SK-N-MC (cell line): Measurements from ENCODE around the gene ANKRD11.

Experiments
- DNase-seq: peaks from one replicate; pipeline ENCODE4 v3.0.0-alpha.2; 2011; ENCODE audit warnings: low read depth, low spot score
- H3K27ac ChIP-seq: fragments of 200-600 bp; sonication (generic); 2 replicates; pipeline ENCODE4 v1.5.1; 2016; ENCODE audit warnings: mixed run types
- H3K36me3 ChIP-seq: fragments of 200-600 bp; sonication (generic); 2 replicates; pipeline ENCODE4 v1.6.1; 2017; ENCODE audit warnings: antibody characterized with exemption, low read length, mixed read lengths; ENCODE audit not compliant: insufficient read depth
- H3K4me3 ChIP-seq: fragments of 200-600 bp; sonication (generic); 2 replicates; pipeline ENCODE4 v1.5.1; 2016
- H3K9ac ChIP-seq: fragments of 200-600 bp; sonication (generic); 2 replicates; pipeline ENCODE4 v1.8.0; 2017; ENCODE audit warnings: mixed run types, mixed read lengths; ENCODE audit not compliant: insufficient read length
- H3K9me3 ChIP-seq: fragments of 200-600 bp; sonication (generic); 2 replicates; pipeline ENCODE4 v1.6.1; 2017; ENCODE audit warnings: low read depth, mild to moderate bottlenecking, antibody characterized with exemption, low read length, moderate library complexity, mixed read lengths
- EZH2 ChIP-seq: fragments of 200-600 bp; sonication (generic); IDR thresholded peaks from one replicate; pipeline ENCODE4 v1.6.1; 2017; ENCODE audit warnings: antibody characterized with exemption
- FOXP2 ChIP-seq: optimal IDR thresholded peaks from 2 replicates; pipeline ENCODE3; 2011; ENCODE audit warnings: mild to moderate bottlenecking, moderate library complexity; ENCODE audit not compliant: insufficient read depth; ENCODE audit errors: extremely low read length, control extremely low read depth
- POLR2AphosphoS5 ChIP-seq: IDR thresholded peaks from 2 replicates; pipeline ENCODE4 v1.6.1; 2012; ENCODE audit warnings: mild to moderate bottlenecking, low read depth, low read length, borderline replicate concordance

ANKRD11 gene

GRCh38 chr16:89481356-89481955 lies 8.9 kb downstream of the ANKRD11 start:
- TF ChIP-seq EZH2 (no peak), FOXP2 (no peak), POLR2AphosphoS5 (no peak)

GRCh38 chr16:89478576-89479221 lies 11.7 kb downstream of the ANKRD11 start:
- Histone ChIP-seq H3K4me3 (no peak overlapping the region), H3K27ac (no peak overlapping the region), H3K9me3 (no peaks in the 10 kb centered on the region), H3K36me3 (no peaks in the 10 kb centered on the region; the same call in 1 of the 2 replicates), H3K9ac (no peak overlapping the region)
- no peak for TF ChIP-seq EZH2
- no peak for TF ChIP-seq FOXP2
- no peak for TF ChIP-seq POLR2AphosphoS5
- no peak for DNase-seq

More at GRCh38 chr16:89481356-89481955, 8.9 kb downstream of the ANKRD11 start:
- DNase-seq = no peak
- Histone ChIP-seq H3K9ac (no peak overlapping the region), H3K4me3 (no peak overlapping the region), H3K36me3 (no peaks in the 10 kb centered on the region; the same call in 1 of the 2 replicates), H3K9me3 (no peaks in the 10 kb centered on the region), H3K27ac (no peak overlapping the region)

- Histone ChIP-seq H3K27ac (no peak overlapping the region), H3K9me3 (no peaks in the 10 kb centered on the region), H3K9ac (no peak overlapping the region), H3K36me3 (no peaks in the 10 kb centered on the region), H3K4me3 (no peak overlapping the region)
- TF ChIP-seq FOXP2 = no peak
- no peak for TF ChIP-seq POLR2AphosphoS5
- no peak for TF ChIP-seq EZH2
- DNase-seq = no peak
These were observed 13.5 kb downstream of the ANKRD11 start for GRCh38 chr16:89476811-89477261.

GRCh38 chr16:89476379-89476778 lies 14.0 kb downstream of the ANKRD11 start:
- Histone ChIP-seq H3K4me3 (no peak overlapping the region), H3K9ac (no peak overlapping the region), H3K9me3 (no peaks in the 10 kb centered on the region), H3K36me3 (no peaks in the 10 kb centered on the region), H3K27ac (no peak overlapping the region)
- TF ChIP-seq FOXP2 (no peak), POLR2AphosphoS5 (no peak), EZH2 (no peak)
- DNase-seq = no peak

- TF ChIP-seq EZH2 (no peak), FOXP2 (no peak), POLR2AphosphoS5 (no peak)
- Histone ChIP-seq H3K4me3 (no peak overlapping the region), H3K9ac (no peak overlapping the region), H3K36me3 (no peaks in the 10 kb centered on the region), H3K9me3 (no peaks in the 10 kb centered on the region), H3K27ac (no peak overlapping the region)
- DNase-seq = no peak
These were observed 15.2 kb downstream of the ANKRD11 start for GRCh38 chr16:89475144-89475543.

- no peak for DNase-seq
- H3K9me3 ChIP-seq = no peaks in the 10 kb centered on the region
- TF ChIP-seq POLR2AphosphoS5 (no peak), EZH2 (no peak), FOXP2 (no peak)
- H3K36me3 ChIP-seq = no peaks in the 10 kb centered on the region
- no peak overlapping the region for H3K4me3 ChIP-seq
- no peak overlapping the region for H3K9ac ChIP-seq
- no peak overlapping the region for H3K27ac ChIP-seq
These were observed 16.5 kb downstream of the ANKRD11 start for GRCh38 chr16:89473791-89474414.

- no peak overlapping the region for H3K9ac ChIP-seq
- no peak for TF ChIP-seq POLR2AphosphoS5
- TF ChIP-seq EZH2 = no peak
- no peak for TF ChIP-seq FOXP2
- H3K36me3 ChIP-seq = no peaks in the 10 kb centered on the region
- H3K9me3 ChIP-seq = no peaks in the 10 kb centered on the region
- H3K27ac ChIP-seq = no peak overlapping the region
- no peak overlapping the region for H3K4me3 ChIP-seq
- DNase-seq = no peak
These were observed 17.1 kb downstream of the ANKRD11 start for GRCh38 chr16:89473136-89473712.

- Histone ChIP-seq H3K27ac (no peak overlapping the region), H3K36me3 (no peaks in the 10 kb centered on the region), H3K9ac (no peak overlapping the region), H3K9me3 (no peaks in the 10 kb centered on the region), H3K4me3 (no peak overlapping the region)
- TF ChIP-seq FOXP2 (no peak), POLR2AphosphoS5 (no peak), EZH2 (no peak)
- DNase-seq = no peak
These were observed 17.7 kb downstream of the ANKRD11 start for GRCh38 chr16:89472711-89473075.
